ENCODE data around the gene SETX.
"Not testable (repeated sequence)": the region's sequence is repeated elsewhere in the genome, so short reads cannot be mapped to it uniquely, and the experiment has no call there.

The SETX gene

DNA sequence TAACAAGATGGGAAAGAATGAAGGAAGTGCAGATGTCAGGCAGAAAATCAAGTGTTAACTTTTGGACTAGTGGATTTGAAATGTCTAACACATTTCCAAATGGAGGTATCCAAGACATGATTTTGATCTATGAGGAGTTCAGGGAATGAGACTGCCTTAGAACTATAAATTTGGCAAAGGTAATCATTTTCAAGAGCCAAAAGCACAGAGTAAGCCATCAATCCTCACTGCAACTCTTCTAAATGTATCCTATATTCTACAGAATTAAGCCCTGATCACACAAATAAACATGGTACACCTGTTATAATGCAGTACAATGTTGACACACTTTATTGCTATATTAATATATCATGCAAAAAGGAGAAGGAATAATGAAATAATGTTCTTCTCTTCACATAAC lies 55.6 kb downstream of the SETX start:
- DNase-seq (ENCODE audit: insufficient read length, low spot score) (no peak), FAIRE-seq (no peak)
- no peak for TF ChIP-seq SPI1 (IDR thresholded peaks at IDR 0.05; ENCODE audit: low read depth, low read length)

DNA sequence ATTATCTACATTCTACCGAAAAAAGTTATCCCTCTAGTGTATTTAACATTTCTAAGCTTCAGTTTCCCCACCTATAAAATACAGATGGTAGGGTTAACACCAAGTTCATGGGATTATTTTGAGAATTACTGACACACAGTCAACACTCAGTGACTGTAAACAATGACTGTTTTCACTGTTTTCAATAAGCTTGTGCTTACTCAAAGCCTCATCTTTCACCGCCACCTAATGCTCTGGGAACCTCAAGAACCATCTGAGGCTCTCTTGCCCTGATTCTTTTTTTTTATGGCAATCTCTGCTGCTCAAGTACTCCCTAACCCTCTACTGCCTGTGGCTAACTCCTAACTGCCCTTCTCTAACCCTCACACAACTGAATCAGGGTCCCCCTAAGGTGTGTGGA lies 59.6 kb downstream of the SETX start:
- DNase-seq (ENCODE audit: insufficient read length, low spot score) (no peak), FAIRE-seq (no peak)
- no peak for TF ChIP-seq TAF1 (IDR thresholded peaks at IDR 0.05; ENCODE audit: low read depth, low read length)
- no peak for TF ChIP-seq SPI1 (IDR thresholded peaks at IDR 0.05; ENCODE audit: low read depth, low read length)
- TF ChIP-seq POLR2AphosphoS5 (IDR thresholded peaks at IDR 0.05; ENCODE audit: low read depth, low read length) = no peak

DNA sequence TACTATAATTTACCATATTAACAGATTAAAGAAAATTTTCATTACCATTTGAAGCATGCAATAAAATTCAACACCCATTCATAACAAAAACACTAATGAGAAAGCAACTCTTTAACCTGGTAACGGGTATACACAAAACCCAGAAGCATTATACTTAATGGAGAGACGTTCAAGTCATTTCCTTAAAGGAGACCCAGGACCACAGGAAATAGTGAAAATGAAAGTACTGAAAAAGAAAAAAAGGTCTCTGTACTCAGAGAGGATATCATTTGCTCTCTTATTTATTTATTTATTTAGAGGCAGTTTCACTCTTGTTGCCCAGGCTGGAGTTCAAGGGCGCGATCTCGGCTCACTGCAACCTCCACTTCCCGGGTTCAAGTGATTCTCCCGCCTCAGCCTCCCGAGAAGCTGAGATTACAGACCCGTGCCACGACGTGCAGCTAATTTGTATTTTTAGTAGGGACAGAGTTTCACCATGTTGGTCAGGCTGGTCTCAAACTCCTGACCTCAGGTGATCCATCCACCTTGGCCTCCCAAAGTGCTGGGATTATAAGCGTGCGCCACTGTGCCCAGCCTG lies 61.6 kb downstream of the SETX start:
- DNase-seq (ENCODE audit: insufficient read length, low spot score) (no peak), FAIRE-seq (no peak)
- TF ChIP-seq POLR2AphosphoS5 (IDR thresholded peaks at IDR 0.05; ENCODE audit: low read depth, low read length) = no peak
- TF ChIP-seq SPI1 (IDR thresholded peaks at IDR 0.05; ENCODE audit: low read depth, low read length) = no peak
- TF ChIP-seq TAF1 (IDR thresholded peaks at IDR 0.05; ENCODE audit: low read depth, low read length) = no peak

DNA sequence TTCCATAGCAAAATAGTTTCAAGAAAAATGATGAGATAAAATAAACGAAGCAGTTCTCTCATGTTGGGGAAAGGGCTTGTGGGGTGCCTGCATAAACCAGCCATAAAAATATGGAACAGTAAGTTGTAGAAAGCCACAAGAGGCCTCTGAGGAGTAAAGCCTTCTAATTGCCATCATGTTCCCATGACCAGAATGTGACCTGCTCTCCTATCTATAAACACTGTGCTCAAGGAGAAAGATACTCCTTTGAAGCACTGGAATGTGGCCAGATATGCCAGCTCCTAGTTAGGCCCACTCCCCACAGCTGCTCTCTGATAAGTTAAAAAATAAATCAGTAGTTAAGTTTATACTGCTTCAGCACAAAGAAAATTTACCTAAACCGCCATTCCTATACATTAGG lies 65.8 kb downstream of the SETX start:
- DNase-seq (ENCODE audit: insufficient read length, low spot score) (no peak), FAIRE-seq (no peak)
- TF ChIP-seq POLR2A (IDR thresholded peaks at IDR 0.05; ENCODE audit: low read depth, low read length) (no peak), POU2F2 (IDR thresholded peaks at IDR 0.05; ENCODE audit: low read depth, low read length) (no peak), POLR2AphosphoS5 (IDR thresholded peaks at IDR 0.05; ENCODE audit: low read depth, low read length) (no peak), TAF1 (IDR thresholded peaks at IDR 0.05; ENCODE audit: low read depth, low read length) (no peak), SPI1 (IDR thresholded peaks at IDR 0.05; ENCODE audit: low read depth, low read length) (no peak), PAX5 (IDR thresholded peaks at IDR 0.05; ENCODE audit: insufficient read depth, low read length, severe bottlenecking) (no peak)

DNA sequence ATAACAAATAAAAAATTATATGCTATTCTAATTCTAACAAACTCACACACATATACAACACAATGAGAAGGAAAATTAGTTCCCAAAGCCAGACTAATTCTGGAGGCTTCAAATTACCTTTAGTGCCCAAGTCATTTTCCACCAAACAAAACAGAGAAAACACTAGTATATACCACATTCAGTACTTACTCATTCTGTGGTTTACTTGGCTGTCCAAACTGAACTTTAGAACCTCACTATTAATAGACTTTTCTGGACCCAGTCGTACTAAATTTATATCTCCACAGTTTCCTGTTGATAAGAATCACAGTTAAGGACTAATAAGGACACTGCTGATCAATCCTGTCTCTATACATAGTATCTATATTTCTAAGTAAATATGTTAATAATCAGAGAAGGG lies 66.4 kb downstream of the SETX start:
- TF ChIP-seq POLR2AphosphoS5 (IDR thresholded peaks at IDR 0.05; ENCODE audit: low read depth, low read length) (no peak), POLR2A (IDR thresholded peaks at IDR 0.05; ENCODE audit: low read depth, low read length) (no peak), TAF1 (IDR thresholded peaks at IDR 0.05; ENCODE audit: low read depth, low read length) (no peak), POU2F2 (IDR thresholded peaks at IDR 0.05; ENCODE audit: low read depth, low read length) (no peak), PAX5 (IDR thresholded peaks at IDR 0.05; ENCODE audit: insufficient read depth, low read length, severe bottlenecking) (no peak), SPI1 (IDR thresholded peaks at IDR 0.05; ENCODE audit: low read depth, low read length) (no peak)
- DNase-seq (ENCODE audit: insufficient read length, low spot score) = no peak
- no peak for FAIRE-seq

- TF ChIP-seq POLR2AphosphoS5 (IDR thresholded peaks at IDR 0.05; ENCODE audit: low read depth, low read length) = no peak
- TF ChIP-seq SPI1 (IDR thresholded peaks at IDR 0.05; ENCODE audit: low read depth, low read length) = no peak
- no peak for TF ChIP-seq POLR2A (IDR thresholded peaks at IDR 0.05; ENCODE audit: low read depth, low read length)
- TF ChIP-seq TAF1 (IDR thresholded peaks at IDR 0.05; ENCODE audit: low read depth, low read length) = no peak
- no peak for TF ChIP-seq PAX5 (IDR thresholded peaks at IDR 0.05; ENCODE audit: insufficient read depth, low read length, severe bottlenecking)
- TF ChIP-seq POU2F2 (IDR thresholded peaks at IDR 0.05; ENCODE audit: low read depth, low read length) = no peak
- FAIRE-seq = no peak
- DNase-seq (ENCODE audit: insufficient read length, low spot score) = no peak
These were observed 67.5 kb downstream of the SETX start for GRCh38 chr9:132287256-132287760.

- DNase-seq (ENCODE audit: insufficient read length, low spot score) (no peak), FAIRE-seq (no peak)
- TF ChIP-seq SPI1 (IDR thresholded peaks at IDR 0.05; ENCODE audit: low read depth, low read length) (no peak), POU2F2 (IDR thresholded peaks at IDR 0.05; ENCODE audit: low read depth, low read length) (no peak), TAF1 (IDR thresholded peaks at IDR 0.05; ENCODE audit: low read depth, low read length) (no peak), POLR2AphosphoS5 (IDR thresholded peaks at IDR 0.05; ENCODE audit: low read depth, low read length) (no peak)
These were observed 70.9 kb downstream of the SETX start for GRCh38 chr9:132283863-132284262.

DNA sequence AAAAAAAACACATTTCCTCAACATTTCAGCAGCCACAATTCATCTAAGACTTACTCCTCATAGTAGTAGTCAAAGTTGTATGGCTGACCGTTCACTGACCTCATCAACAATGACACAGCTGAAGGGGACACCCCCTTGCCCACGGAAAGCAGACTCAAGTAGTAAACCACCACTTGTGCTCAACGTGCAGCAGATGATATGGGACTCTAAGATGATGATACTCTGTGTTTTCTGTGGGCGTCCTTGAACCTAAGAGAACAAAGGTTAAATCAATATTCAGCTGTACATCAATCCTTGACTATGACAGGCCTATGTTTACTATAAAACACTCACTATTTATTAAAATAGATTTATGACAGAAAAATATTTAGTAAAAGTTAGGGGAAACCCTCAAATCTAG lies 71.6 kb downstream of the SETX start:
- TF ChIP-seq SPI1 (IDR thresholded peaks at IDR 0.05; ENCODE audit: low read depth, low read length) (no peak), POU2F2 (IDR thresholded peaks at IDR 0.05; ENCODE audit: low read depth, low read length) (no peak), POLR2A (IDR thresholded peaks at IDR 0.05; ENCODE audit: low read depth, low read length) (no peak), PAX5 (IDR thresholded peaks at IDR 0.05; ENCODE audit: insufficient read depth, low read length, severe bottlenecking) (no peak), TAF1 (IDR thresholded peaks at IDR 0.05; ENCODE audit: low read depth, low read length) (no peak), POLR2AphosphoS5 (IDR thresholded peaks at IDR 0.05; ENCODE audit: low read depth, low read length) (no peak)
- DNase-seq (ENCODE audit: insufficient read length, low spot score) (no peak), FAIRE-seq (no peak)

GRCh38 chr9:132274861-132275260 lies 79.9 kb downstream of the SETX start:
- no peak for TF ChIP-seq TAF1 (IDR thresholded peaks at IDR 0.05; ENCODE audit: low read depth, low read length)
- TF ChIP-seq POU2F2 (IDR thresholded peaks at IDR 0.05; ENCODE audit: low read depth, low read length) = no peak
- TF ChIP-seq SPI1 (IDR thresholded peaks at IDR 0.05; ENCODE audit: low read depth, low read length) = no peak
- TF ChIP-seq POLR2A (IDR thresholded peaks at IDR 0.05; ENCODE audit: low read depth, low read length) = no peak
- no peak for TF ChIP-seq PAX5 (IDR thresholded peaks at IDR 0.05; ENCODE audit: insufficient read depth, low read length, severe bottlenecking)
- no peak for TF ChIP-seq POLR2AphosphoS5 (IDR thresholded peaks at IDR 0.05; ENCODE audit: low read depth, low read length)
- DNase-seq (ENCODE audit: insufficient read length, low spot score) (no peak), FAIRE-seq (no peak)

- TF ChIP-seq POLR2AphosphoS5 (IDR thresholded peaks at IDR 0.05; ENCODE audit: low read depth, low read length) = peak; percentile 60; the same call in 1 of the 2 replicates
- not testable (repeated sequence) for DNase-seq (ENCODE audit: insufficient read length, low spot score); FAIRE-seq
These were observed 84.9 kb downstream of the SETX start for GRCh38 chr9:132269704-132270516.

All from GM12891 (cell line).